HG03135 (cell line): Measurements from ENCODE around the gene PHF21B.
"Not testable (repeated sequence)": the region's sequence is repeated elsewhere in the genome, so short reads cannot be mapped to it uniquely, and the experiment has no call there.

ENCODE experiments used
- ATAC-seq: cut with Tn5 transposase; IDR thresholded peaks from one replicate; pipeline ENCODE4 v1.9.1; 2021; ENCODE audit warnings: mild to moderate bottlenecking, moderate library complexity; ENCODE audit not compliant: unreplicated experiment

PHF21B gene

GRCh38 chr22:44881624-44882023 lies 128.2 kb downstream of the PHF21B start:
- no peak for ATAC-seq

- ATAC-seq = no peak
Measured at GRCh38 chr22:44880610-44881290, 129.1 kb downstream of the PHF21B start.

- no peak for ATAC-seq
Measured at GRCh38 chr22:44879301-44879680, 130.5 kb downstream of the PHF21B start.

- ATAC-seq = no peak
Measured at GRCh38 chr22:44878483-44879300, 131.1 kb downstream of the PHF21B start.

- no peak for ATAC-seq
Measured at GRCh38 chr22:44876921-44877320, 132.9 kb downstream of the PHF21B start.

- ATAC-seq = no peak
Measured at GRCh38 chr22:44871782-44872181, 138.0 kb downstream of the PHF21B start.

- ATAC-seq = no peak
Measured at GRCh38 chr22:44870021-44870420, 139.8 kb downstream of the PHF21B start.

- ATAC-seq = no peak
Measured at GRCh38 chr22:44869196-44869595, 140.6 kb downstream of the PHF21B start.

- ATAC-seq = no peak
Measured at GRCh38 chr22:44865193-44866057, 144.4 kb downstream of the PHF21B start.

GRCh38 chr22:44862981-44863860 lies 146.6 kb downstream of the PHF21B start:
- no peak for ATAC-seq

- no peak for ATAC-seq
Measured at GRCh38 chr22:44862281-44862680, 147.5 kb downstream of the PHF21B start.

- ATAC-seq = no peak
Measured at GRCh38 chr22:44861245-44861644, 148.6 kb downstream of the PHF21B start.

GRCh38 chr22:44860311-44860710 lies 149.5 kb downstream of the PHF21B start:
- ATAC-seq = no peak

- no peak for ATAC-seq
Measured at GRCh38 chr22:44859641-44860040, 150.2 kb downstream of the PHF21B start.

- ATAC-seq = not testable (repeated sequence)
Measured at GRCh38 chr22:44858819-44859218, 151.0 kb downstream of the PHF21B start.

- no peak for ATAC-seq
Measured at GRCh38 chr22:44855855-44856254, 153.9 kb downstream of the PHF21B start.

GRCh38 chr22:44854641-44855040 lies 155.2 kb downstream of the PHF21B start:
- not testable (repeated sequence) for ATAC-seq

GRCh38 chr22:44850946-44851345 lies 158.9 kb downstream of the PHF21B start:
- ATAC-seq = no peak

- no peak for ATAC-seq
Measured at GRCh38 chr22:44848791-44849420, 160.9 kb downstream of the PHF21B start.

- no peak for ATAC-seq
Measured at GRCh38 chr22:44848296-44848741, 161.5 kb downstream of the PHF21B start.
